K562 (cell line): ENCODE data around the gene MIEF1. TPM values are rescaled to one million over a fixed set of nuclear protein-coding genes. Genes with fewer than 3 reads are reported as not detected.

Experiments used
- DNMT1 ChIP-seq: fragments of 450-650 bp; IDR thresholded peaks from 2 replicates; pipeline ENCODE4 v1.6.1; 2016; ENCODE audit warnings: antibody characterized with exemption, mild to moderate bottlenecking
- FOXJ2 ChIP-seq: fragments of 200-800 bp; sonication (Bioruptor generic); IDR thresholded peaks from 2 replicates; pipeline ENCODE4 v1.6.1; 2016; ENCODE audit warnings: missing genetic modification characterization, missing compliant biosample characterization
- NR2C2 ChIP-seq, 2 experiments: fragments of 200-800 bp in 1 of 2; sonication (Bioruptor generic) in 1 of 2; sonication (generic) in 1 of 2; formaldehyde crosslinking in 1 of 2; IDR thresholded peaks; 2 replicates each; pipeline versions ENCODE4 v1.6.1 to v1.8.0; 2016 to 2022; ENCODE audit warnings: mild to moderate bottlenecking in 1 of 2, missing compliant biosample characterization in 1 of 2, missing genetic modification characterization in 1 of 2, missing genetic modification reagents in 1 of 2
- SRSF3 ChIP-seq: fragments of 200-400 bp; formaldehyde crosslinking; IDR thresholded peaks from 2 replicates; pipeline ENCODE4 v1.6.1; 2016; ENCODE audit warnings: mild to moderate bottlenecking, low read length, moderate library complexity; ENCODE audit not compliant: insufficient read depth
- SUPT5H ChIP-seq: fragments of 450-650 bp; IDR thresholded peaks from 2 replicates; pipeline ENCODE4 v1.6.1; 2016
- ZFP91 ChIP-seq: sonication (generic); formaldehyde crosslinking; IDR thresholded peaks from 2 replicates; pipeline ENCODE4 v1.8.0; 2022; ENCODE audit warnings: mild to moderate bottlenecking, missing genetic modification reagents
- ZNF384 ChIP-seq: IDR thresholded peaks from 2 replicates; pipeline ENCODE4 v1.6.1; 2012; ENCODE audit warnings: low read depth, low read length, improper control_type of control experiment
- ZNF407 ChIP-seq: fragments of 450-650 bp; IDR thresholded peaks from 2 replicates; pipeline ENCODE4 v1.6.1; 2016; ENCODE audit warnings: low read depth
- polyA plus RNA-seq, 8 experiments: library from polyadenylated mRNA; depleted of rRNA in 4 of 8; stranded (reverse) in 5 of 8; unstranded in 3 of 8; fragments of >200 nt; fragmentation: Nextera tagmentation in 2 of 8; fragmentation: Illumina TruSeq in 1 of 8; extraction: Ambion mirVana in 2 of 8; extraction: Trizol in 1 of 8; gene quantifications; 2 replicates each; pipeline versions ENCODE4 v1.2.1 to v1.2.3, GENCODE V29; 2011 to 2014; ENCODE audit warnings: inconsistent platforms in 1 of 8, missing spikeins in 1 of 8
- total RNA-seq, 7 experiments: library from RNA; depleted of rRNA in 6 of 7; stranded (reverse); fragments of >200 nt in 6 of 7; fragmentation: Illumina TruSeq in 2 of 7; extraction: Trizol in 2 of 7; gene quantifications; 2 replicates each; pipeline versions ENCODE4 v1.2.1 to v1.2.3, GENCODE V29; 2011 to 2021; ENCODE audit warnings: low replicate concordance in 1 of 7
- TF ChIP-seq, protein P1 (sequence below): fragments of 250-450 bp; sonication (Bioruptor Pico); IDR thresholded peaks from 2 replicates; pipeline ENCODE4 v1.4.0; 2020

MIEF1 gene
- total and polyA plus RNA-seq, 9 of the 15 experiments (the other 6 are each of a cell fraction or from before 2014, with no cell fraction given): 10.9 to 51.8 (median 25.5) TPM

GRCh38 chr22:39459681-39460080 is 42.4 kb upstream of the MIEF1 start (continued):
- no peak for TF ChIP-seq ZNF407
- no peak for TF ChIP-seq ZNF384
- TF ChIP-seq FOXJ2 (tag): no peak
- no peak for TF ChIP-seq DNMT1
- no peak for TF ChIP-seq SUPT5H
- TF ChIP-seq NR2C2 (CRISPR knock-in tag; IDR thresholded peaks at IDR 0.05): no peak
- no peak for TF ChIP-seq NR2C2 (tag; IDR thresholded peaks at IDR 0.05)
- TF ChIP-seq ZFP91 (CRISPR knock-in tag): no peak
- TF ChIP-seq SRSF3: no peak
- TF ChIP-seq, protein P1, sequence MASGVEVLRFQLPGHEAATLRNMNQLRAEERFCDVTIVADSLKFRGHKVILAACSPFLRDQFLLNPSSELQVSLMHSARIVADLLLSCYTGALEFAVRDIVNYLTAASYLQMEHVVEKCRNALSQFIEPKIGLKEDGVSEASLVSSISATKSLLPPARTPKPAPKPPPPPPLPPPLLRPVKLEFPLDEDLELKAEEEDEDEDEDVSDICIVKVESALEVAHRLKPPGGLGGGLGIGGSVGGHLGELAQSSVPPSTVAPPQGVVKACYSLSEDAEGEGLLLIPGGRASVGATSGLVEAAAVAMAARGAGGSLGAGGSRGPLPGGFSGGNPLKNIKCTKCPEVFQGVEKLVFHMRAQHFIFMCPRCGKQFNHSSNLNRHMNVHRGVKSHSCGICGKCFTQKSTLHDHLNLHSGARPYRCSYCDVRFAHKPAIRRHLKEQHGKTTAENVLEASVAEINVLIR (CRISPR knock-in tag): no peak
- TF ChIP-seq, all 486 proteins: peak for 0
